HG02870 (cell line): Measurements from ENCODE around the gene ATP2A3.

Experiments
- ATAC-seq: cut with Tn5 transposase; IDR thresholded peaks from one replicate; pipeline ENCODE4 v1.9.1; 2021; ENCODE audit warnings: mild to moderate bottlenecking, moderate library complexity; ENCODE audit not compliant: unreplicated experiment

Gene ATP2A3

DNA sequence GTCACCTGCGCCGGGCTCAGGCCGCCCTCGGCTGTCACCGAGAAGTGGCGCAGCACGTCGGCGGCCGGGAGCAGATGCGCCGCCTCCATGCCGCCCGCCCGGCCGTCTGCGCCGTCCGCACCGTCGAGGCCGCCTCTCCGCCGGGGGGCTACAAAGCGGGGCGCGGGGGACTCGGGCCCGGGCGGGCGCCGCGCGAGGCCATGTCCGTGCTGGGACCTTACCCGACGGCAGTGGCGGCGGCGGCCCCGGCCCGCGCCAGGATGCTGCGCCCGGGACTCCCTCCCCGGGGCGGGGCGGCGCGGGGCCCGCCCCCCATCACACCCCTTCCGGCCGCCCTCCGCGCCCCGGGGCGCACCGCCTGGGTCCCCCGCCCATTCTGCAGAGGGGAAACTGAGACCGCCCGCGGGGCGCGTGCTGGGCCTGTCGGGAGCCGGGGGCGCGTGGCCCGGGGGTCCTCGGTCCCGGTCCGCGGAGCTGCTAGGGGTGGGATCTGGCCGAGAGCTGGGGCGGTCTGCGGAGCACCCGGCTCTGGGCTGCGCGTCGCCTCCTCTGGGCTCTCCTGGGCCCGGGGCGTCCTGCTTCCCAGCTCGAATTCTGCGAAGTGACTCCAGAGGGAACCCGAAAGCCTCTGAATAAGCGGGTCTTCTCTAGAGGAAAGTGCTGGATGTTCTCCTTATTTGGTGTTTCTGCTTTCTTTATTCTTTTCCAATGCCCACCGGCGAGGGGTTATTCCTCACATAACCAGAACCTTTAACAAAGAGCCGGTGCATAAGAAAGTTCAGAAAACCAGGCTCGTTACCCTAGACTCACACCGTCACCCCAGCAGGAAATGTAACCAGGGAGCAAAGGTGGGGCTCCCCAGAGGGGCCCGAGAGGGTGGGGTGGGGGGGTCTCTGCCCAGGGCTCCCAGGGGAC, at the start of gene ATP2A3:
Gene ATP2A3, minus strand, starts transcription at position 235 of the 915 bp plus-strand sequence. Its CDS starts 146 bp downstream, at position 89.
- peak; percentile 36 for ATAC-seq

GRCh38 chr17:4010754-4011153, 46.5 kb upstream of the ATP2A3 start:
- ATAC-seq = no peak

DNA sequence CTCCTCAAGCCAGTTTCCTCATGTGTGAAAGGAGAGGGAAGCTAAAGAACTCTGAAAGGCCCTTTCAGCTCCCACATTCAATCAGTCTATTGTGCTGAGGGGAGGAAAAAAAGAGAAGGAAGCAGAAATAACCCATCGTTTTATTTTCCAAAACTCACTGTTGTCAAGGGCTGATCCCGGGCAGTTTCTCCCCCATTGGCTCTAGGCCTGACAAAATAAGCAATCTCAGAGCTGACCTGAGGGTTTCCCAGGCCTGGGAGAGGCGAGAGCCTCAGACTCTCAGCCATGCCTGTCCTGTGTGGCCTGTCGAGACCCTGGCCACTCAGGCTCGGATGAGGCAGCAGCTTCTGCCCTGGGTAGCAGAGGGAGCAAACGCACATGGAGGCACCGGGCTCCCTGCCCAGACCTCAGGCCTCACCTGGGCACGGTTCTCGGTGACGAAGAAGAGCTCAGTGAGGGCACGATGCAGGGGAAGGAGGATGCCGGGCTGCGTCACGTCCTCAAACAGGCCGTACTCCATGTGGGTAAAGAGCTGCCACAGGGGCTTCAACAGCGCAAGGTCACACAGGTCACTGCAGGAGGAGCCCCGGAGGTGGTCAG, 45.0 kb upstream of the ATP2A3 start:
- no peak for ATAC-seq

DNA sequence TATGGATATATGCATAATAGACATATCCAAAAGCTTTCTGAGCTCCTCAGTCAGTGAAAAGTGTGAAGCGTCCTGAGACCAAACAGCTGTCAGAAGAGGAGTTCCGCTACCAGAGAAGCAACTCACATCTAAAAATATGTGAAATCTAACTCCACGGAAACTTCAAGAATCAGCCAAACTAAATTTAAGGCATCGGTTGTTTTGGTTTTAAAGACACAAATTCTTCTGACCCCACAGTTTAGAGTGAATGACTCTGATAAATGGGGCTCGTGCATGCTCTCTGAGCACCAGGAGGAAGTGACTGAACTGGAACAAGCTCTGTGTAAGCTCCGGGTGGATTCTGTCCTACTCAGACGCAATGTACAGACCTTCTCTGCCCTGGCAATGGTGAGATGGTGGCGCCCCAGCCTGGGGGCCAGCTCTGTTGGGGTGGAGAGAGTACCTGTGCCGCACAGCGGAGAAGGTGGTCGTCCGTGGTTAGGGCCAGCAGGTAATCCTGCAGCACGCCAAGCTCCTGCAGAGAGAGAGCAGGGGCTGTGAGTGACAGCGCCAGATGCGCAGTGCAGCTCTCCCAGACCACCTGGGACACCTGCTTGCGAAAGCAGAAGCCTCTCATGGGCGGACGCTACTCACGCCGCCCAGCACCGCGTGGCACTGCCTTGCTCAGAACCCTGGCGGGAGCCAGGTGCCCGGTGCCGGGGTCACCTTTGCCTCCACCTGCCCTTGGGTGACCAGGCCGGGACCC, 44.4 kb upstream of the ATP2A3 start:
- no peak for ATAC-seq

DNA sequence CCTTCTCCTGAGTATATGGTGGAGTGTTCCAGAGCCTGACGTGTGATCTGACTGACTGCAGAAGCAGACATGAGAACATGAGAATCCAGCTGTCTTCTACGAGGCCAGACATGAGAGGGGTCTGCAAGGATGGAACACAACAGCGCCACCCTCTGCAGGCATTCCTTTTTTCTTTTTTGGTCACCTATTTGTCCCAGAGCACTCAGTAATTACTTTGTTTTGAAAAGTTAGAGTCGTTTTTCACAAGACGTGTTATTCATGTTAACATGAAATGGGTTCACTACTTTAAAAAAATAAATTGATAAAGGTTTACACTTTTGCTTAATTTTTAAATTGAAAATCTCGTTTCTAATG, 43.8 kb upstream of the ATP2A3 start:
- ATAC-seq = no peak

DNA sequence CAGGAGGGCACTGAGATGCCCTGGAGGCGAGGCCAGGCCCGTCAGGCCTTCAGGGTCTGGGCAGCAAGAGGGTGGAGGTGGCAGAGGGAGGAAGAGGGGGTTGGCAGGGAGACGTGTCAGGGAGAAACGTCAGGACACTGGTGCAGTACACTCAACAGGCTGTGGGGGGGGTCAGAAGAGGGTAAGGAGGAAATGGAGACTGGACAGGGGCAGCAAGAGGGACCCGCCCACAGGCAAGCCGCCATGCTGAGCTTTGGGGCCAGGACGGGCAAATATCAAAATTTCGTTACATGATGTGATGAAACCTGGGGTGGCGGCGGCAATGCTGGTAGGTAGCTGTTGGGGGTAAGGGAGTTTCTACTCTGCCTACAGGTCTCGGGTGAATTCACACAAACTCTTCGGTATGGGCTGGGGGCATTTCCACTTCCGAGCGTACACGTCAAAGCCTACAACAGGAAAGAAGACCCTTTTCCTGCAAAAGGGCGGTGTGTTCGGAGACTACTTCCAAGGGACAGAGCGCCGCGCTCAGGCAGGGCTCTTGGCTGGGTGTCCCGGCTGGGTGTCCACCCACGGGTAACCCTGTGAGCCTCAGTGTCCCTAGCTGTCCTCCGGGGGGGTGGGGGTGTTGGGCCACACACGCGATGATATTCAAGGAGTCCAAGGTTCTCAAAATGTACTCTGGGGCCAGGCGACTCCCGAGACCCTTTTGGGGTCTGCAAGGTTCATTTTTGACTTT, 43.3 kb upstream of the ATP2A3 start:
- ATAC-seq = no peak

- ATAC-seq = no peak
Observed at GRCh38 chr17:4006745-4007211, 42.5 kb upstream of the ATP2A3 start.

DNA sequence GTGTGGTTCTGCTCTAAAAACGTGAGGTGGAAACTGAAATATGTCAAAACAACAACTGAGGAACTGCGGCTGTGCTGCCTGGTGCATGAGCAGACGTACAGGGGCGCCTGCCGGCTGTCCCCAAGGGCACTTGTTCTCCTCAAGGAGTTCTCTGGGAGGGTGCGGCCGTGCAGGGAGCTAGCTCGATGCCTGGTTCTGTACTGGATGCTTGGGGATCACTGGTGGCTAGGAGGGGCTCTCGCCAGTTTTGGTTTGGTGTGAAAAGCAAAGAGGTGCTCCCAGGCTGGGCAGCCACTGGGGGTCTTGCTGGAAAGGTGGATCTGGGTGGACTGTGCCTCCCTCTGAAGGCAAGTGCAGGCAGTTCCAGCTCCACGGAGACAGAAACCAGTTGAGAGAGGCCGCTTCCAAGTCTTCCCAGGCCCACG, 41.9 kb upstream of the ATP2A3 start:
- no peak for ATAC-seq

GRCh38 chr17:4005296-4006164, 41.3 kb upstream of the ATP2A3 start:
- no peak for ATAC-seq

DNA sequence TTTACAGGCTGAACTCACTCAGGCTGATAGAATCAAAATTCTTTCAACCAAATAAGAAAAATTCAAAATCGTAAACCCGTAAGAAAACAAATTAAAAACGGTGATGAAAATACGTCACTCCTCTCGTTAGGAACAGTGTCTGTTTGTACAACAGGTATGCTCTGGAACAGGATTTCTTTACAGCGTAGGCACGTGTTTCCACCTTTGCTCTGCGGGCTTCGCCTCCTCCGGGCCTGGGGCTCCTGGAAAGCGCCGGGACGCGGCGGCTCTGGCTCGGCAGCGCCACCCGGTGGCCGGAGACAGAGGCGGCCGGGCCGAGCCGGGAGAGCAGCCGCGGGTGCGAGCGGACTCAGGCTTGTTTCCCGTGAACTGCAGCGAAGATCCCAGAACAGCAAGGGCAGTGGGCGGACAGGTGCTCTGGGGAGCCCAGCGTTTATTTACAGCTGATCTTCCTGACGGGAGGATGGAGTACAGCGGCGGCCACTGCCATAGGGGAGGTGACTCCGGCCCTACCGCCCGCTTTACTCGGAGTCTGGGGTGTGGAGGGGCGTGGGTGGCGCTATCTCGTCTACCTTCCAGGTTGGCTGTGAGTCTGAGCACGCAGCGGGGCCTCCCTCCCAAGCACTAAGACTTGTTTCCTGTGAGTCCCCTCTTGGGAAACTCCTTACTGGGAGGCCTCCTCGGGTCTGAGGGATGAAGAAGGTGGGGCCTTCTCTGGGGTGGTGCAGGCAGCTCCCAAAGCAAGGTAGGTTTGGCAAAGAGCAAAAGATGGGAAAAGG, 40.5 kb upstream of the ATP2A3 start:
- ATAC-seq = no peak

DNA sequence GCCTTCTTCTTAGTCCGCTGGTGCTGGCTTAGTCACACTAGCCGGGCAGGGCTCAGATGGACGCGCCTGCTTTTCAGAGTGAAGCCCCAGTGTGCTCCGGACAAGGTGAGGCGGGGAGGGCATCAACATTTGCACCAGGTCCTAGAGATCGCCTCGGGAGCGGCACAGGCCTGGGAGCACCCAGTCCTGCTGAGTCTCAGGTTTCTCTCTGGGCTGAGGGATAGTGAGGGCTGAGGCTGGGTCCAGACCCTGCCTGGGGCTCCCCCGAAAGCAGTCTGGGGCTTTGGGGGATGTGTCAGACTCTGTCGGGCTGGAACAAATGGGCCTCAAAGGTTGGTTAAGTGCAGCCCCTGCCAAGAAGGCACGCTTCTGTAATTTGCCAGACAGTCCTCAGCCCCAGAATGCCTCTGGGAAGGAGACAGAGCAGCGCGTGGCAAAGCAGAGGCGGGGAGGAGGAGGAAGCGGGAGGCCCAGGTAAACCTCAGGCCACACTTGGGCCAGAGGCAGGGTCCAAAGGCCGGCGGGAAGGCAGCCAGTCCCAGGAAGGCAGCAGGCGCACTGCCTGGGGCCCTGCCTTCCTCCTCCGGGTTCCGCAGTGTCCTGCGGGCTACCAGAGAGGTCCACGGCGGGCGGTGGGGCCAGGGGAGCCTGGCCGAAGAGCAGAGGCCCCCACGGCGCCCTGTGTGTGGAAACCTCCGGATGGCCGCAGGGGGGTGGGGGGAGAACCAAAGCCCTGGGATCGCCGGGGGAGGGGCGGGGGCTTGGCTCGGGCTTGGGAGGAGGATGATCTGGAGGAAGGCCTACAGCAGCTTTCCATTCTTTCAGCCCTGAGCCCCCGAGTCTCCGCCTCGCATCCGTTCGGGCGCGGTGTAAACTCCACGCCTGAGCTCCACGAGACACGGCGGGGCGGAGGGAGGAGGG, 39.5 kb upstream of the ATP2A3 start:
- no peak for ATAC-seq

DNA sequence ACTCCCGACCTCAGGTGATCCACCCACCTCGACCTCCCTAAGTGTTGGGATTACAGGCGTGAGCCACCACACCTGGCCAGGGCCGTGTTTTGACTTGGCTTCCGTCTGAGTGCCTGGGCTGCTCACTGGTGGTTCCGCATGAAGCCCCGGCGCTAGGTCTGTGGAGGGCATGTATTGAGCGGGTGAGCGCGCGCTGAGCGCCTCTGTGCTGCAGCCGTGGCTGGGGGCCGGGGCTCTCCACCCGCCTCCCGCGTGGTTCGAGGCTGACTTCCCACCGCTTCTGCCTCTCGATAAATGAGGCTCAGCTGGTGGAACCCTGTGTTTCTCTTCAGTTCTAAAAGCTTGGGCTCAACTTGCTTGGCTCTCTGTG, 38.9 kb upstream of the ATP2A3 start:
- ATAC-seq = no peak

GRCh38 chr17:4001048-4001590, 36.9 kb upstream of the ATP2A3 start:
- ATAC-seq = no peak

GRCh38 chr17:3998436-3998835, 34.2 kb upstream of the ATP2A3 start:
- no peak for ATAC-seq

DNA sequence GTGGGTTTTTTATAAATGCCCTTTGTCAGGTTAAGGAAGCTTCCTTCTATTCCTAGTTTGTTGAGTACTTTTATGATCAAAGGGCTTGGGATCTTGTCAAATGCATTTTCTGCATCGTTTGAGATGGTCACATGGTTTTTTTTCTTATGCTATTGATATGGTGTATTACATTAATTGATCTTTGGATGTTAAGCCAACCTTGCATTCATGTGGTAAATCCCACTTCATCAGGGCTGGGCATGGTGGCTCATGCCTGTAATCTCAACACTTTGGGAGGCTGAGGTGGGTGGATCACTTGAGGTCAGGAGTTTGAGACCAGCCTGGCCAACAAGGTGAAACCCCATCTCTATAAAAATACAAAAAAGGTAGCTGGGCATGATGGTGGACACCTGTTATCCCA, 30.8 kb upstream of the ATP2A3 start:
- no peak for ATAC-seq

- no peak for ATAC-seq
Observed at GRCh38 chr17:3994221-3994576, 30.0 kb upstream of the ATP2A3 start.

DNA sequence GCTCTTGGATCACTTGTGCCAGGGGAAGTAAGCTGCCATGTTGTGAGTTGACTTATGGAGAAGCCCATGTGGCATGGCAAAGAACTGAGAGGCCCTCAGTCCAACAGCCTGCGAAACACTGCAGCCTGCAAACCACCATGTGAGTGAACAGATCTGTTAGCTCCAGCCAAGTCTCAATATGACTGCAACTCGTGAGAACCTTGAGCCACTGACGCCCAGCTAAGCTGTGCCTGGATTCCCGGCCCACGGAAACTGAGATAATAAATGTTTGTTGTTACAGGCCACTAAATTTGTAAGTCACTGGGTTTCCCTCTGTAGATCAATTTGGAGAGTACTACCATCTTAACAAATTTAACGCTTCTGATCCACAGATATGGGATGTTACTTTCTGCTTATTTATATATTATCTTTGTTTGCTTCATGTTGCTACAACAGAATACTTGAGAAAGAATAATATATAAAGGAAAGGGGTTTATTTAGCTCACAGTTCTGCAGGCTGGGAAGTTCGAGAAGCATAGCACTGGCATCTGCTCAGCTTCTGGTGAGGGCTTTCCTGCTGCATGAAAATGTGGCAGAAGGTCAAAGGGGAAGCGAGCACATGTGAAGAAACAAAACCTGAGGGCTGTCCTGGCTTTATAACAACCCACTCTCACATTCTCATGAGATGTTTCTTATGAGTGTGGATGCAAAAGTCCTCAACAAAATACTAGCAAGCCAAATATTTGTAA, 29.4 kb upstream of the ATP2A3 start:
- ATAC-seq = peak; percentile 53
